ENCODE data around the gene LLGL2.

The LLGL2 gene

GRCh38 chr17:75622771-75623273 lies 97.3 kb downstream of the LLGL2 start:
- no peaks in the 10 kb centered on the region for H3K36me3 ChIP-seq (replicated peaks; ENCODE audit: insufficient read depth, low read length)
- no peaks in the 10 kb centered on the region for H3K79me2 ChIP-seq (ENCODE audit: low read length)
- H3K9me2 ChIP-seq (replicated peaks; ENCODE audit: insufficient read depth, low read length): no peaks in the 10 kb centered on the region
- H3F3A ChIP-seq (ENCODE audit: insufficient read depth, low read length): no peaks in the 10 kb centered on the region
- H3K9ac ChIP-seq (ENCODE audit: low read length): no peak overlapping the region
- H3K27me3 ChIP-seq (replicated peaks; ENCODE audit: insufficient read depth, low read length): peaks cover 47% of the 10 kb centered on the region
- no peak for DNase-seq
- no peak overlapping the region for H3K27ac ChIP-seq (ENCODE audit: low read length)
- H4K20me1 ChIP-seq (ENCODE audit: insufficient read depth, low read length): no peaks in the 10 kb centered on the region
- no peak overlapping the region for H3K4me2 ChIP-seq (ENCODE audit: low read depth, low read length)
- H3K4me1 ChIP-seq (ENCODE audit: low read length): no peaks in the 10 kb centered on the region
- no peaks in the 10 kb centered on the region for H3K9me3 ChIP-seq (replicated peaks; ENCODE audit: insufficient read depth, low read length)
- H2AFZ ChIP-seq (ENCODE audit: low read length): no peak overlapping the region
- no peak overlapping the region for H3K4me3 ChIP-seq (ENCODE audit: low read length)
- TF ChIP-seq CTCF (IDR thresholded peaks at IDR 0.05; ENCODE audit: low read length) (no peak), EZH2phosphoT487 (IDR thresholded peaks at IDR 0.05; ENCODE audit: low read length) (no peak), EZH2 (optimal IDR thresholded peaks at IDR 0.05; ENCODE audit: low read depth, low read length) (no peak)

GRCh38 chr17:75623386-75623785 lies 97.9 kb downstream of the LLGL2 start:
- Histone ChIP-seq H4K20me1 (ENCODE audit: insufficient read depth, low read length) (no peaks in the 10 kb centered on the region), H2AFZ (ENCODE audit: low read length) (no peak overlapping the region), H3F3A (ENCODE audit: insufficient read depth, low read length) (no peaks in the 10 kb centered on the region), H3K36me3 (replicated peaks; ENCODE audit: insufficient read depth, low read length) (no peaks in the 10 kb centered on the region), H3K27ac (ENCODE audit: low read length) (no peak overlapping the region), H3K9me3 (replicated peaks; ENCODE audit: insufficient read depth, low read length) (no peaks in the 10 kb centered on the region), H3K9ac (ENCODE audit: low read length) (no peak overlapping the region), H3K9me2 (replicated peaks; ENCODE audit: insufficient read depth, low read length) (no peaks in the 10 kb centered on the region), H3K4me1 (ENCODE audit: low read length) (no peaks in the 10 kb centered on the region), H3K4me2 (ENCODE audit: low read depth, low read length) (no peak overlapping the region), H3K79me2 (ENCODE audit: low read length) (no peaks in the 10 kb centered on the region), H3K4me3 (ENCODE audit: low read length) (no peak overlapping the region), H3K27me3 (replicated peaks; ENCODE audit: insufficient read depth, low read length) (peaks cover 42% of the 10 kb centered on the region)
- DNase-seq: no peak
- no peak for TF ChIP-seq EZH2 (optimal IDR thresholded peaks at IDR 0.05; ENCODE audit: low read depth, low read length)
- no peak for TF ChIP-seq EZH2phosphoT487 (IDR thresholded peaks at IDR 0.05; ENCODE audit: low read length)
- no peak for TF ChIP-seq CTCF (IDR thresholded peaks at IDR 0.05; ENCODE audit: low read length)

GRCh38 chr17:75624021-75624420 lies 98.5 kb downstream of the LLGL2 start:
- no peak overlapping the region for H3K9ac ChIP-seq (ENCODE audit: low read length)
- no peaks in the 10 kb centered on the region for H3K9me3 ChIP-seq (replicated peaks; ENCODE audit: insufficient read depth, low read length)
- H3K36me3 ChIP-seq (replicated peaks; ENCODE audit: insufficient read depth, low read length): no peaks in the 10 kb centered on the region
- no peak overlapping the region for H2AFZ ChIP-seq (ENCODE audit: low read length)
- peaks cover 35% of the 10 kb centered on the region for H3K27me3 ChIP-seq (replicated peaks; ENCODE audit: insufficient read depth, low read length)
- no peak for DNase-seq
- no peak overlapping the region for H3K4me2 ChIP-seq (ENCODE audit: low read depth, low read length)
- H3K27ac ChIP-seq (ENCODE audit: low read length): no peak overlapping the region
- TF ChIP-seq EZH2 (optimal IDR thresholded peaks at IDR 0.05; ENCODE audit: low read depth, low read length) (no peak), CTCF (IDR thresholded peaks at IDR 0.05; ENCODE audit: low read length) (no peak), EZH2phosphoT487 (IDR thresholded peaks at IDR 0.05; ENCODE audit: low read length) (no peak)
- H3K4me1 ChIP-seq (ENCODE audit: low read length): no peaks in the 10 kb centered on the region
- H4K20me1 ChIP-seq (ENCODE audit: insufficient read depth, low read length): no peaks in the 10 kb centered on the region
- H3K79me2 ChIP-seq (ENCODE audit: low read length): no peaks in the 10 kb centered on the region
- no peaks in the 10 kb centered on the region for H3F3A ChIP-seq (ENCODE audit: insufficient read depth, low read length)
- H3K4me3 ChIP-seq (ENCODE audit: low read length): no peak overlapping the region
- H3K9me2 ChIP-seq (replicated peaks; ENCODE audit: insufficient read depth, low read length): no peaks in the 10 kb centered on the region

Data from MM.1S (cell line).